DOHH2 (cell line): Measurements from ENCODE around the gene BFSP1.

ENCODE experiments used
- H3F3A ChIP-seq: fragments of 200-600 bp; sonication (generic), shearing (Covaris generic); 2 replicates; pipeline ENCODE4 v1.6.0; 2016; ENCODE audit warnings: antibody characterized with exemption, mild to moderate bottlenecking; ENCODE audit not compliant: control insufficient read depth, insufficient read depth
- H3K27ac ChIP-seq: fragments of 200-600 bp; sonication (generic); 2 replicates; pipeline ENCODE4 v1.5.1; 2014; ENCODE audit warnings: low read depth, mild to moderate bottlenecking, low read length, moderate library complexity
- H3K27me3 ChIP-seq: fragments of 200-600 bp; sonication (generic); 2 replicates; pipeline ENCODE4 v1.6.1; 2014; ENCODE audit warnings: mild to moderate bottlenecking, low read length, mixed read lengths; ENCODE audit not compliant: control insufficient read depth
- H3K36me3 ChIP-seq: fragments of 200-600 bp; sonication (generic); 2 replicates; pipeline ENCODE4 v1.6.1; 2014; ENCODE audit warnings: mild to moderate bottlenecking, low read length, moderate library complexity, mixed read lengths; ENCODE audit not compliant: control insufficient read depth
- H3K4me1 ChIP-seq: fragments of 200-600 bp; sonication (generic); 2 replicates; pipeline ENCODE4 v1.6.1; 2014; ENCODE audit warnings: mild to moderate bottlenecking, low read length, mixed read lengths; ENCODE audit not compliant: control insufficient read depth
- H3K4me2 ChIP-seq: fragments of 200-600 bp; sonication (generic); 2 replicates; pipeline ENCODE4 v1.6.0; 2014; ENCODE audit warnings: mild to moderate bottlenecking, low read length, moderate library complexity
- H3K4me3 ChIP-seq: fragments of 200-600 bp; sonication (generic); 2 replicates; pipeline ENCODE4 v1.5.1; 2014; ENCODE audit warnings: mild to moderate bottlenecking, low read length, mixed read lengths
- H3K79me2 ChIP-seq: fragments of 200-600 bp; sonication (generic); 2 replicates; pipeline ENCODE4 v1.6.1; 2014; ENCODE audit warnings: mild to moderate bottlenecking, low read length, mixed read lengths; ENCODE audit not compliant: control insufficient read depth
- H3K9me2 ChIP-seq: fragments of 200-600 bp; sonication (generic); replicated peaks from 2 replicates; pipeline ENCODE4 v1.6.1; 2014; ENCODE audit warnings: mild to moderate bottlenecking, low read length, mixed read lengths; ENCODE audit not compliant: control insufficient read depth
- H3K9me3 ChIP-seq: fragments of 200-600 bp; sonication (generic); 2 replicates; pipeline ENCODE4 v1.6.1; 2014; ENCODE audit warnings: antibody characterized with exemption, low read length, mixed read lengths; ENCODE audit not compliant: control insufficient read depth, insufficient read depth
- H4K20me1 ChIP-seq: fragments of 200-600 bp; sonication (generic); 2 replicates; pipeline ENCODE4 v1.6.0; 2014; ENCODE audit warnings: low read depth, mild to moderate bottlenecking, antibody characterized with exemption, low read length, moderate library complexity; ENCODE audit not compliant: control insufficient read depth, insufficient read depth
- CTCF ChIP-seq: fragments of 200-600 bp; sonication (generic); IDR thresholded peaks from one replicate; pipeline ENCODE4 v1.5.1; 2014; ENCODE audit warnings: antibody characterized with exemption, mild to moderate bottlenecking, low read depth, low read length; ENCODE audit not compliant: poor library complexity, severe bottlenecking
- EZH2phosphoT487 ChIP-seq: fragments of 200-600 bp; sonication (generic); IDR thresholded peaks from 2 replicates; pipeline ENCODE4 v1.6.1; 2017; ENCODE audit warnings: borderline replicate concordance, mild to moderate bottlenecking, antibody characterized with exemption, low read length, moderate library complexity, mixed read lengths

BFSP1 gene

DNA sequence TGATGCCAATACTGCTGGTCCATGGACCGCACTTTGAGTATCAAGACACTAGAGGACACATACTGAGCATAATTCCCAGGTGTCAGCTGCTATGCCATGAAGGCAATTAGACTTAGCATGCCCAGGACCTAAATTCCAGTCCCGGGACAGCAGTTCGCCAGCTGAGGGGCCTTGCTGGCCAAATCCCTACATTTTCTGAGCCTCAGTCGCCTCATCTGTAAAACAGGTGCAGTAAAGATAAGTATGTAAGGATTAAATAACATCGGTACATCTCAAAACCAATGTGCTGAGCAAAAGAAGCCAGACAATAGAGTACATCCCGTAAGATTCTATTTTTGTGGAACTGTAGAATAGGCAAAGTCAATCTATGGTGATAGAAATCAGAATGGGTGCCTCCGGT, 1.0 kb downstream of the BFSP1 start:
- H3K4me3 ChIP-seq = no peak overlapping the region
- H3K9me3 ChIP-seq = no peaks in the 10 kb centered on the region
- TF ChIP-seq CTCF (no peak), EZH2phosphoT487 (no peak)
- no peaks in the 10 kb centered on the region for H3K9me2 ChIP-seq
- H4K20me1 ChIP-seq = 0 out of 2 replicates have a peak, but pooled peaks cover 2% of the 10 kb centered on the region
- peaks cover 21% of the 10 kb centered on the region for H3K27me3 ChIP-seq
- H3K79me2 ChIP-seq = no peaks in the 10 kb centered on the region
- H3K4me2 ChIP-seq = peak overlapping the region; percentile 56
- no peaks in the 10 kb centered on the region for H3F3A ChIP-seq
- no peaks in the 10 kb centered on the region for H3K36me3 ChIP-seq
- H3K4me1 ChIP-seq = peaks cover 10% of the 10 kb centered on the region
- H3K27ac ChIP-seq = no peak overlapping the region

- Histone ChIP-seq H3K36me3 (no peaks in the 10 kb centered on the region), H3K4me1 (peaks cover 10% of the 10 kb centered on the region), H3K9me2 (no peaks in the 10 kb centered on the region), H3K4me3 (no peak overlapping the region), H4K20me1 (0 out of 2 replicates have a peak, but pooled peaks cover 2% of the 10 kb centered on the region), H3K9me3 (no peaks in the 10 kb centered on the region), H3K4me2 (no peak overlapping the region), H3F3A (no peaks in the 10 kb centered on the region), H3K79me2 (no peaks in the 10 kb centered on the region), H3K27ac (no peak overlapping the region), H3K27me3 (peaks cover 22% of the 10 kb centered on the region)
- no peak for TF ChIP-seq EZH2phosphoT487
- no peak for TF ChIP-seq CTCF
Measured at GRCh38 chr20:17529586-17529985, 1.6 kb downstream of the BFSP1 start.

- no peak overlapping the region for H3K4me3 ChIP-seq
- H3K27me3 ChIP-seq = peaks cover 17% of the 10 kb centered on the region
- H3K9me3 ChIP-seq = no peaks in the 10 kb centered on the region
- TF ChIP-seq EZH2phosphoT487 (no peak), CTCF (no peak)
- H3K36me3 ChIP-seq = no peaks in the 10 kb centered on the region
- no peak overlapping the region for H3K4me2 ChIP-seq
- H3K27ac ChIP-seq = no peak overlapping the region
- no peaks in the 10 kb centered on the region for H3K9me2 ChIP-seq
- no peaks in the 10 kb centered on the region for H3K79me2 ChIP-seq
- H3K4me1 ChIP-seq = no peaks in the 10 kb centered on the region; the same call in 1 of the 2 replicates
- H3F3A ChIP-seq = no peaks in the 10 kb centered on the region
- H4K20me1 ChIP-seq = 0 out of 2 replicates have a peak, but pooled peaks cover 2% of the 10 kb centered on the region
Measured at GRCh38 chr20:17525650-17526049, 5.5 kb downstream of the BFSP1 start.

GRCh38 chr20:17525132-17525531, 6.0 kb downstream of the BFSP1 start:
- Histone ChIP-seq H3K9me3 (no peaks in the 10 kb centered on the region), H3K4me2 (no peak overlapping the region), H3F3A (no peaks in the 10 kb centered on the region), H4K20me1 (0 out of 2 replicates have a peak, but pooled peaks cover 1% of the 10 kb centered on the region), H3K27me3 (peaks cover 12% of the 10 kb centered on the region), H3K79me2 (no peaks in the 10 kb centered on the region), H3K4me3 (no peak overlapping the region), H3K27ac (no peak overlapping the region), H3K36me3 (no peaks in the 10 kb centered on the region), H3K9me2 (no peaks in the 10 kb centered on the region), H3K4me1 (no peaks in the 10 kb centered on the region)
- TF ChIP-seq EZH2phosphoT487 = no peak
- TF ChIP-seq CTCF = no peak
